Measurements from ENCODE around the gene CD8B.
"Not testable (repeated sequence)": the region's sequence is repeated elsewhere in the genome, so short reads cannot be mapped to it uniquely, and the experiment has no call there.

CD8B gene

DNA sequence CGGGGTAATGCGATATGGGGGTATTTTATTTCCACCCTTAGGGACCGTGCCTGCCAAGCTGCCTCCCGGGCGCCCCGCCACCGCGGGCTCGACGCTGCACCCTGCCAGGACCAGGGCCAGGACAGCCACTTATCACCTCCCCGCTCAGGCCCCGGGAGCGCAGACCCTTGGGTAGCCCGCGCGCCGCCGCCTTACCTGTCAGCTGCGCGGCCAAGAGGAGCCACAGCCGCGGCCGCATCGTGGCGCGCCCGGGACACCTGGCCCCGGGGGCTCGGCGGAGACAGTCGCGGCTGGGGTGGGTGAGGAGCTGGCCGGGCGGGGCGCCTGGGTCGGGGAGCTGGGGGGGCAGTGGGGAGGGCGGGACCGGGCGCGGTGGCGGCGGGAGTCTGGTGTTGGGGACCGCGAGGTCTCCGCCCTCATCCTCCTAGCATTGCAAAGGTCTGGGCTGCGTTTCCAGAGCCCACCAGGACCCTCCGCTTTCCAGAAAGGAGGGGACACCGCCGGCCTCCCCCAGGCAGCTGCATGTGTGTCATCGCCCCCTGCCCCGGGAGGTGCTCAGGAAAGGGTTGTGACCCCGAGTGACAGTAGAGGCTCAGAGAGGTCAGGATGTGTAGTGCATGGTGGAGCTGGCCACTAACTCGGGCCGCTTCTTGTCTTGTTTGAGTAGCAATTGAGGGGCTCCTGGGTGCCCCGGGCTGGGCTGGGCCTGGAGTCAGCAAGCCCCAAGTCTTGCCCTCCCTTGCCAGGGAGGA lies at the start of gene CD8B:
Gene CD8B (minus strand): TSS at position 259 of the 752 bp plus-strand sequence. CDS start 21 bp downstream, at position 238.
- DNase-seq: not testable (repeated sequence)

DNA sequence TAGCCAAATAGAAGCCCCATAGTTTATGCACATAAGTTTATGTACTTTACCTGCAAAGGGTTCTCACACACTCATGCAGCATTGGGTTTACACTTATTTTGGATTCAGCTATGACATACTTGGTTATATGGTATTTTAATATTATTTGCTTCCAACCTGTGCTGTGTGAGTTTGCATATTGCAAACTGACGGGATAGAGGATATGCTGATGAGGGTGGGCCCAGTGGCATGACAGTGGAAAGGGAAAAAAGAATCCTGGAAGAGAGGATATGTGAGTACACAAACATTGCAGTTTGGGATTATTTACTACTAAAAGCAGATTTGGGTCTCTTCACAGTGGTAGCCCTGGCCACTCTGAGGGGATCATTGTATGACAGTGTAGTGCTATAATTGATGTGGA lies 44.2 kb upstream of the CD8B start:
- not testable (repeated sequence) for DNase-seq

DNA sequence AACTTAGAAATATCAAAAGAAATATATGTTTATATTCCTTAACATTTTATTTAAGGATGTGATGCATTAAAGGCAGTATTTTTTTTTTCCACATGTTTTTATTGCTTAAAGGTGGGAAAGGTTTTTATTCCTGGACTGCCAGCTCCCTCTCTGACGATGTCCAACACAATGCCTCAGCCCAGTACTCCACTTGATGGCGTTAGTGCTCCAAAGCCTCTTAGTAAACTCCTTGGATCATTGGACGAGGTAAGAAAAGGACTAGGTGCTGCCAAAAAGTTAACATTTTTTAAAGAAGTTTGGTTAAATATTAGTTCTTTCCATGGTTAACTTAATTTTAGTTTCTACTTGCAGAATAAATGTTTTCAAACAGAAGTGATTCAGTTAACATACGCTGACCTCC lies 39.0 kb upstream of the CD8B start:
- DNase-seq: not testable (repeated sequence)

DNA sequence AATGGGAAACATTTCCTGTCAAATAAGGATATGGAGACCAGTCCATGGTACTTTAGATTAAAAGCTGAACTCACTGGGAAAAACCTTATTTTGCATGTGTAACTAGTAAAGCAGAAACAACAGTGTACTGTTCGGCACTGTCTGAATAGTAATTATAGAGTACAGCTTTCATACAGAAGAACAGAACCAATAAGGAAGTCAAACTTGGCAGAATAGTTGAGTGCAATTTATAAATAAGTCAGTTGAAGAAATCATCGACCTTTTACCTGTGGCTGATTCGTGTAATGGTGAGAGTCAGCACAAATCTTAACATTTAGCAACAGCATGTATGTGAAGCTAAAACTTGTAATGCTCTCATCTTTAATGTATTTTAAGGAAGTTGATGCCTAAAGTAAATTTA lies 24.3 kb upstream of the CD8B start:
- not testable (repeated sequence) for DNase-seq

DNA sequence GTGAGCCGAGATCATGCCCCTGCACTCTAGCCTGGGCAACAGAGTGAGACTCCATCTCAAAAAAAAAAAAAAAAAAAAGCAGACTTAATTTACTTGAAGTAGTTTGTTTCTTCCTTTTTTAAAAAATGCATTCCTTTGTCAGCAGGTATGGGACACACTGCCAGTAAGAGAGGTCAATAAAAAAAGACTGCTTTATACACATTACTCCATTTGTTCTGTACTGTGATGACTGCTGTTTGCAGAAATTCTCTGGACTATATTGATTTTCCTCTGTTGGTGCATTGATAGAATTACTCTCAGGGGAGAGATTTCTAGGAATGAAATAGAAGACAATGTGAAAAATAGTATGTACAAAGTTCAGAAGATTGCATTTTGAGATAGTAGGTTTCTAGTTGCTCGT lies 21.2 kb upstream of the CD8B start:
- DNase-seq: not testable (repeated sequence)

DNA sequence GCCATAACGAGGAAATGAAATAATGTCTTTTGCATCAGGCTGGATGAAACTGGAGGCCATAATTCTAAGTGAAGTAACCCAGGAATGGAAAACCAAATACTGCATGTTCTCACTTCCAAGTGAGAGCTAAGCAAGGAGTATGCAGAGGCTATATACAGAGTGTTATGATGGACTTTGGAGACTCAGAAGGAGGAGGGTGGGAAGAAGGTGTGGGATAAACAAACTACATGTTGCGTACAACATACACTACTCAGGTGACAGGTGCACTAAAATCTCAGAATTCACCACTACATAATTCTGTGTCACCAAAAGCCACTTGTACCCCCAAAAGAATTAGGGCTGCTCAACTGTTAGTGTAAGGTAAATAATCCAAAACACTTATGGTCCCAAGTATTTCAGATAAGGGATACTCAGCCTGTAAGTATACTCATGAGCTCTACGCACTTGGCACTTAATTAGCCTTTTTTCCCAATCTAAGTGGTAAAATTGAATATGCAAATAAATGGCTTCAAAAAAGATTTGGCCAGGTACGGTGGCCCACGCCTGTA lies 20.5 kb upstream of the CD8B start:
- DNase-seq: not testable (repeated sequence)

DNA sequence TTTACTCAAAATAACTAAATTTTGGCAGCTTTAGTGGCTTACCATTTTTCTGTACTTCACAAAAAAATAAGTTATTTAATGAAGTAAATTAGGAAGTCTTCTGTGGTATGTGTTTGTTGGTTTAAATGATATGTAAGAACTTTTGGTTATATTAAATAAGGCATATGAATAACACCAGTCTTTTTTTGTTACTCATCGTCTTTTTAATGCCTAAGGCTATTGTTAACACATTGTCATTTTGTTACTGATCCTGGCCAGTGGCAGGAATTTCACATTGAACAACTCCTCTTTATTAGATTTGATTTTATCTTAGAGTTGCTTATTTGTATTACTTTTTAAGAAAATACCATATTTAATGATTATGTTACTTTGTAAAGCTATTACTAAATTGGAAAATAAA lies 17.3 kb upstream of the CD8B start:
- not testable (repeated sequence) for DNase-seq

DNA sequence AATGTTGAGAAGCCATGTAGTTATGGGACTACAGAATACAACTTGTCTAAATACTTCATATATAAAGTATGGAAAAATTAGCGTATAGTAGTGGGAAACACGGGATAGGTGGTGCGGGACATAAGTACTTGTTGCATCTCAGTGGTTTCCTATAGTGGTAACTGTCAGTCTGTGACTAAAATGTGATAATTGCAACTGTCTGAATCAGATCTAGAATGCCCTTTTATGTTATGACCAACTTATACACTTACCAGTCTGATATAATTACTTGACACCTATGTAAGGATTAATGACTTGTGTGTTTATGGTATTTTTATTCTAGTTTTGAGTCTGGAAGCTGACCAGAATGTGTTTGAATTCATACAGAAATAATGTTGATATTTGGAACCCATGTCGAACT lies 9.3 kb upstream of the CD8B start:
- not testable (repeated sequence) for DNase-seq

DNA sequence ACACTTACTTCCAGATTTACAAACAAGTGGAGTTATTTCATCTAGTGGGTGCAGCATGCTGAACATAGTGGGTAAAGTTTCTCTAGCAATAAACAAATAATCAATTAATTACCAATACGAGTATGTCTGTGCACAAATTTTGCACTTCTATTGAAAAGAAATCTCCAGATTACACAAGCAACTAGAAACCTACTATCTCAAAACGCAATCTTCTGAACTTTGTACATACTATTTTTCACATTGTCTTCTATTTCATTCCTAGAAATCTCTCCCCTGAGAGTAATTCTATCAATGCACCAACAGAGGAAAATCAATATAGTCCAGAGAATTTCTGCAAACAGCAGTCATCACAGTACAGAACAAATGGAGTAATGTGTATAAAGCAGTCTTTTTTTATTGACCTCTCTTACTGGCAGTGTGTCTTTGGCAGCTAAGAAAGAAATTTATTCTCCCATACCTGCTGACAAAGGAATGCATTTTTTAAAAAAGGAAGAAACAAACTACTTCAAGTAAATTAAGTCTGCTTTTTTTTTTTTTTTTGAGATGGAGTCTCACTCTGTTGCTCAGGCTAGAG lies 7.3 kb upstream of the CD8B start:
- not testable (repeated sequence) for DNase-seq

DNA sequence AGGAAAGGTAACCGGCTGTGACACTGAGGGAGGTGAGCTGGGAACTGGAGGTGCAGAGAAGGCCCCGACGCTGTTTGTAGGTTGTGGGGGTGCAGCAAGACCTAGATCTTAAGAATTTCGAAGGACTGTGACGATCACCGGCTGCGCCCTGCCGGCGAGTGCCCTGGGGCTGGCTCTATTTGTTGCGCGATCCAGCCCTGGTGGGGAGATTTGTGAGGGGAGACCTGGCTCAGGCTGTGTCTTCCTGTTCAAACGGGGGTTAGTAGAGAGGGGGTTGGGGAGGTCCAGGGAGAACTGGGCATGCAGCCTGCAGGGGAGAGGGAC lies 656 bp upstream of the CD8B start:
- DNase-seq: not testable (repeated sequence)

DNA sequence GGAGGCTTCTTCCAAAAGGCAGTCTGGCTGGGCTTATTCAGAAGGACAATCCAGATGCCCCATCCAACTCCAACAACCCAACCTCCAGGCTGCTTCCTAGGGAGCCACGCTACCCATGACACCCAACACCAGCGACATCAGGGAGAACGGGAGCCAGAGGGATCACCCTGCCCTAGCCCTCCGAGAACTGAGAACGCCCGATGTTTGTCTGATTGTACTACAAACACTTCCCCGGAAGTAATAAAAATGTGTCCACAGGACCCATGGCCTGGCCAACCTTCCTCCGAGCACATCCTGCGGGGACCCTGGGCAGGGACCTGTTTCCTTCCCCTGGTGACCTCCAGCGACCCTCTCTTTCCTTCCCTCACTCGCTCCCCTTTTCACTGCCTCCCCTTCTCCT lies 511 bp downstream of the CD8B start:
- not testable (repeated sequence) for DNase-seq

DNA sequence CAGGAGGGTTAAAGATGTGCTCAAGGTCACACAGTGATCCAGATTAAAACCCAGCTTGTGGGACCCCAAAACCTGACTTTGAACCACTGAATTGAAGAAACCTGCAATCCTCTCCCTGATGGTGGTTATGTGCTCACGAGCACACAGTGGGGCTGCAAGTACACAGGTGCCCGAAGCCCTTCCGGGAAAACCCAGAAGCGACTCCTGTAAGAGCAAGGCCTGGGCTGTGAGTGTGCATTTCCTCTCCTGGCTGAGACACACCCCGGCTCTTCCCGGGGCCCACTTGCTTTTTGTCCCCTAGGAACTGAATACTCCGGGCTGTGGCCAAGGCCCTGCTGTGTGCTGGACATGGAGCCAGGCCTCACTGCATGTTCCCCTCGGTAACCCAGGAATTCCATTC lies 1.1 kb downstream of the CD8B start:
- DNase-seq: not testable (repeated sequence)

DNA sequence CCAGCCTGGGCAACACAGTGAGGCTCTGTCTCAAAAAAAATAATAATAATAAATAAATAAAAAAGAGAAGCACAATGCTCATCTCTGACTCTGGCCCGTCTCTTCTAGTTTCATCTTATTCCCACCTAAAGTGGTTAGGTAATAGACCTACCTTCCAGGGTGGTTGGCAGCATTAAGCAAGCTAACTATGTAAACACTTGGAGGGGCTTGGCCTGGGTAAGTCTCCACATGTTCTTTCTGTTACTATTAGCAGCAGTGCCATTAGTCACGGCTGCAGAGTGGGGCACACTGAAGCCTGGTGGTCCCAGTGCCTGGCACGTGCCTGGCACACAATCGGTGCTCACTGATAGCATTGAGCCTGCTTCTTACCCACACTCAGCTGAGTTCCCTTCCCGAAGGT lies 4.0 kb downstream of the CD8B start:
- DNase-seq: not testable (repeated sequence)

DNA sequence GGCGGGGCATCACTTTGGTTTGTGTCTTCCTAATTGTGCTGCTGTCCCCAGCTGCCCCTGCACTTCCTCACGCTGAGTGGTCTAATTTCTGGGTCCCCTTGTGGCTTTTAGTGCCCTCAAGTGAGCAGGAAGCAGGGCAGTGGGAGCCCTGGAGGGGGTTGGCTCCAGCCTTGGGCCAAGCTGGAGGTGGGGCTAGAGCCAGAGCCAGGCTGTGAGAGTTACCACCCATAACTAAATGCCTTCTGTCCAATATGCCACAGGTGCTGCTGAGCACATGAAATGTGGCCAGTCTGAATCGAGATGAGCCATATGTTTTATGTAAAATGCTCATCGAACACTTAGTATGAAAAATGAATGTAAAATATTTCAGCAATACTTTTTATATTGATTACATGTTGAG lies 5.2 kb downstream of the CD8B start:
- DNase-seq: not testable (repeated sequence)

DNA sequence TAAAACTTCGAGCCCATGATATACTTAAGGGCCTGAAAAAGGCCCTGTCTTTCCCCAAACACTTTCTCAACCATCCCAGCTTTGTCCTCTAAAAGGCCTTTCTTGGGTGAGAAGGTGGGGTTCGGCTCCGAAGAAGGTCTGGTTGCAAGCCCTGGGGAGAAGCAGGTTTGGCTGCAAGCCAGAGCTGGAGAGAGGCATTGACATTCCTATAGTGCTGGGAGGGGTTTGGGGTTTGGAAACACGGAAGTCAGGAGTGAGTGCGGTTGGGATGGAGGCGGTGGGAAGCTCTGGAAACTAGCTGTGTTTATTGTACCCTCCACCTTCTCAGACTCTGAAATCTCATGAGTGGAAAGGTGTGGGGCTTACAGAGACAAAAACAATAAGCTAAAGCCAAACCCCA lies 5.7 kb downstream of the CD8B start:
- DNase-seq: not testable (repeated sequence)

DNA sequence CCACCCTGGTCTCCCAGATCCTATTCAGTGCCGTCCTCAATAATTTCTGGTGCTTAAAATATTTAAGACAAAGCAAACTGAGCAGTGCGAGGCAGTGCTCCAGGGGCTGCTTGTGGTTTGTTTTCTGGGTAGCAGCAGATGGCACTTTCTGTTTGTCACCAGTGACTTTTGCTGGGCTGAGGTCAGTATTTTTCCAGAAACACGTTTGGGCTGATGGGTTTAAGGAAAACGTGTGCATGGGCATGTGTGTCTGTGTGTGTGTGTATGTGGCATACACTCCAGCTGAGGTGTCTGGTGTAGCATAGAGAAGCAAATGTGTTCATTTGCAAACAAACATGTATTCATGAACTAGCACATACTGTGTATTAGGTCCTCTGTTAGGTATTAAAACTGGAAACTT lies 10.1 kb downstream of the CD8B start:
- DNase-seq: not testable (repeated sequence)

DNA sequence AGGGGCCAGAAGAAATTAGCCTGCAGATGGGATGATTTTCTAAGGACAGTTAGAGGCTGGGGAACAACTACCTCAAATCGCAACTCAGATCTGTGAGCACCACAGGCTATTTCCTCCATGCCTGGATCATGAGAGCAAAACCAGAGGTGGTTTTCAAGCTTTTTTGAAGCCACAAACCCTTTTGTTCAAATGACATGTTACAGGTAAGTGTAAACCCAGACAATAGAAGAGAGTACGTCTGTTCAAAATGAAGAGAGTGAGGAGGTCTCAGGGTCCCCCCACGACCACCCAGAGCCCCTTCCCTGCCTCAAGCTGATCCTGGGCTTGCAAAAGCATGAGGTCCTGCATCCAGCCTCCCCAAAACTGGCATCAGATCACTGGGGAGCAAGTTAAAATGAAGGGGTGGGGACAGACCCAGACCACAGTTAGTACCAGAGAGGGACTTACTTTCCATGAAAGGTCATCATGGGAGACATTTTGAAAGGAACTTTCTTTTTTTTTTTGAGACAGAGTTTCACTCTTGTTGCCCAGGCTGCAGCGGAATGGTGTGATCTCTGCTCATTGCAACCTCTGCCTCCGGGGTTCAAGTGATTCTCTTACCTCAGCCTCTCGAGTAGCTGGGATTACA lies 19.0 kb downstream of the CD8B start:
- DNase-seq: not testable (repeated sequence)

DNA sequence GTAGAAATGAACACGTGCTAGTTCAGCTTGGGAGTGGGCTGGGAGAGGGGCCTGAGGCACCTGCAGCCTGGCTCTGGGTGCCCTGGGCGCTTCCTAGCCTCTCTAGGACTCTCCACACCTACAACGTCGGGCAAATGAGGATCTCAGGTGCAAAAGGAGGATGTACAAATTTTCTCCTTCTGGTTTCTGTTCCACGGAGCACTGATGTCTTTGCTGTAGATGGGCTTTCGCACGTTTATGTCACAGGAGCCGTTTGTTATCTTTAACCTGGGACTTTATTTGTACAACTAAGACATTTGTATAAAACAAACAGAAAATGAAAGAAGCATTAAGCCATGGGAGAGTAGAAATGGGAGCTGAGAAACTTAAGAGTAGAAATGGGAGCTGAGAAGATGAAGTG lies 20.4 kb downstream of the CD8B start:
- not testable (repeated sequence) for DNase-seq

DNA sequence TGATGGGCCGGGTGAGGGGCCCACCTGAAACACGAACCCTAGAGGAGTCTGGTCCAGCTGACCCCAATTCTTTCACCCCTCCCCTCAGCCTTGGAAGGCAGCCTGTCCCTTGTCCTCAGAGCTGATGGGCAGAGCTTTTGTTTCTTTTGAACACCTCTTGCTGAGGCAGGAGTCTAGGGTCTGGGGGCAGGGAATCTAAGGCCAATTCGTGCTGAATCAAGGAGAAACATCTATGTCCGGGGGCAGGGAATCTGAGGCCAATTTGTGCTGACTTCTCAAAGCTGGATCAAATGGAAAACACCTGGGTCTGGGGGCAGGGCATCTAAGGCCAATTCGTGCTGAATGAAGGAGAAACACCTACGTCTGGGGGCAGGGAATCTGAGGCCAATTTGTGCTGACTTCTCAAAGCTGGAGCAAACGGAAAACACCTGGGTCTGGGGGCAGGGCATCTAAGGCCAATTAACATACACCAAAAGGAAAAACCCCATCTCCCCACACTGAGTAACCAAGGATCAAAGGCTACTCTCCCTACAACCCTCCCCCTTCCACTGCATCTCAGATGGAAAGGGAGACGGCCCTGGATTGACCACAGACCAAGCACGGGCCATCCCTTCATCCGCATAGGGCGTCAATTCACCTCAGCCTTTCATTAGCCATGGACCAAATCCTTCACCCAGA lies 21.7 kb downstream of the CD8B start:
- not testable (repeated sequence) for DNase-seq

DNA sequence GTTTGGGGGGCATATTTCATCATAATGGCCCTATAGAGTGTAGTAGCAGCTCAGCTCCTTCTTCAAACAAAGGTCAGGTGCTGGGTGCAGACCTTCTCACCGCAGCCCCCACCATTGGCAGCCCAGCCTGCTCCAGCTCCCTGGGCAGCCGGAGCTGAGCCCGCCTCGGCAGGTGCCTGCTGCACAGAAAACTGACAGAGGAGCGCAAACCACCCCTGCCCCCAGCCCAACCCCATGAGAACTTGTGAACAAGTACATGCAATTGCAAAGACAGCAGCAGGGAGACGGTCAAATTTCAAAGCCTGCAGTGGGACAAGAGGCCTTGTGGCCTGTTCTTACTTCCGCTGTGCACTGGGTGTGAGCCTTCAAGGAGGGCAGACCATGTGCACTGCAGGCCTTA lies 22.2 kb downstream of the CD8B start:
- not testable (repeated sequence) for DNase-seq

DNA sequence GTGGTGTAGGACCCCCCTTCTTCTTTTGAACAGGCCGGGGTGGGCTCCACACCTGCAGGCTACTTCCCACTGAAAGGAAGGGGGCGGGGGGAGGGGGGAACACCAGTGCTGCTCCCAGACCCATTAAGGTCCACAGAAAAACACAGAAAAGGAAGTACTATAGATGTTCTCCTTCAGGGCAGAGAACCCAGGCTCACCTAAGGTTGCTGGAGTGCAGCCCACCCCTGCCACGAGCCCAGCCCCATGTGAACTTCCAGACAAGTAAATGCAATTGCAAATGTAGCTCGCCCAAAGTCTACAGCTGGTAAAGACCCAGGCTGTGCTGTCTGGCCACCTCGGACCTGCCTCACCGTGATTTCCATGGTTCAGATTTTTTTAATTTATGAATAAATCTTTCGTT lies 24.0 kb downstream of the CD8B start:
- DNase-seq: not testable (repeated sequence)

DNA sequence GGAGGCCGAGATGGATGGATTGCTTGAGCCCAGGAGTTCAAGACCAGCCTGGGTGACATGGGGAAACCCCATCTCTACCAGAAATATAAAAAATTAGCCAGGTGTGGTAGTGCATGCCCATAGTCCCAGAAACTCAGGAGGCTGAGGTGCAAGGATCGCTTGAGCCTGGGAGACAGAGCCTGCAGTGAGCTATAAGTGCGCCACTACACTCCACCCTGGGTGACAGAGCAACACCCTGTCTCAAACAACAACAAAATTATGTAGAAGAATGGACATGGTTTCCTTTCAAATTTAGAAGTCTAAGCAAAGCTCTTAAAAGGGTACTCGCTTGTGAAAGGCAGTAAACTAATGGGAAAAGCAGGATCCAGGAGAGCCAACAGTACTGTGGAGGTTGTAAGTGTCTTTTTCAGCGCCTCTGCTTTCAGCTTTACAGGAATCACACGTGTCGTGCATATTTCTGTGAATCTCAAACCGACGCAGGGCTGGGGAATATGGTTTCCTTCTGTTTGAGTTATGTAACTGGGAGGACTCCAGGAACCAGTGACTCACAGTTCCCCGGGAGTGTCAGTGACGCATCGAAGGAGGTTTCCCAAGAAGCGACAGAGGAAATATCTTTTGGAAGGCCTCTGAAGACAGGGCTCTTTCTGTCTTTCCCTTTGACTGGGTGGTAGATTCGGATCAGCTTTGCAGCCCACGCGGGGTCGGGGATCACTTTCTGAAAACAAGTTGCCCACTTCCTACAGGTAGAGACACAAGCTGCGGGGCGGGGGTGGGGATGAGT lies 24.6 kb downstream of the CD8B start:
- DNase-seq: not testable (repeated sequence)

DNA sequence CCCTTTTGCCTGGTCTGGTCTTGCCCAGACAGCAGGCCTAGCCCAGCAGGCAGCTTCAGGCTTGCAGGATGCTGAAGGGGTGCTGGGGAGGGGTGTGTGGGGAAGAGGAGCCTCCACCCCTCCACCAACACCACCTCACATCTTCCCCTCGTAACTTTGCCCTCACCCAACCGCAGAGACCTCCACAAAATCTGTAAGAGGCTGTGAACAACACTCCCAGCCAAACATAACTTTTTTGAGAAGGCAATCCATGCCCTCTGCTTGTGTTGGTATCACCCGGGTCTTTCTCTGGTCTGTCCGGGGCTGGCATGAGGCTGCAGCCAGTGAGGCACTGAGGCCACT lies 26.2 kb downstream of the CD8B start:
- DNase-seq: not testable (repeated sequence)
